ENCODE measurements around the gene PTGER2.

The PTGER2 gene

GRCh38 chr14:52346778-52347177 is 32.7 kb downstream of the PTGER2 start:
- H3K36me3 ChIP-seq (ENCODE audit: control insufficient read depth, low read depth, low read length), result no peaks in the 10 kb centered on the region
- no peak overlapping the region for H3K27ac ChIP-seq (ENCODE audit: low read length)
- no peak overlapping the region for H3K9ac ChIP-seq (ENCODE audit: low read length)
- no peaks in the 10 kb centered on the region for H3K27me3 ChIP-seq (ENCODE audit: control insufficient read depth, insufficient read depth, low read length)
- H3K4me3 ChIP-seq (ENCODE audit: low read length), result no peak overlapping the region
- H3K4me1 ChIP-seq (ENCODE audit: control insufficient read depth, low read depth, low read length), result no peaks in the 10 kb centered on the region
- H3K9me3 ChIP-seq (ENCODE audit: control insufficient read depth, low read depth, low read length), result no peaks in the 10 kb centered on the region

GRCh38 chr14:52348279-52348678 is 34.2 kb downstream of the PTGER2 start:
- no peaks in the 10 kb centered on the region for H3K27me3 ChIP-seq (ENCODE audit: control insufficient read depth, insufficient read depth, low read length)
- no peak overlapping the region for H3K9ac ChIP-seq (ENCODE audit: low read length)
- no peak overlapping the region for H3K27ac ChIP-seq (ENCODE audit: low read length)
- H3K36me3 ChIP-seq (ENCODE audit: control insufficient read depth, low read depth, low read length), result no peaks in the 10 kb centered on the region
- no peaks in the 10 kb centered on the region for H3K9me3 ChIP-seq (ENCODE audit: control insufficient read depth, low read depth, low read length)
- no peaks in the 10 kb centered on the region for H3K4me1 ChIP-seq (ENCODE audit: control insufficient read depth, low read depth, low read length)
- no peak overlapping the region for H3K4me3 ChIP-seq (ENCODE audit: low read length)

- Histone ChIP-seq H3K36me3 (ENCODE audit: control insufficient read depth, low read depth, low read length) (no peaks in the 10 kb centered on the region), H3K27me3 (ENCODE audit: control insufficient read depth, insufficient read depth, low read length) (no peaks in the 10 kb centered on the region), H3K27ac (ENCODE audit: low read length) (no peak overlapping the region), H3K9me3 (ENCODE audit: control insufficient read depth, low read depth, low read length) (no peaks in the 10 kb centered on the region), H3K4me1 (ENCODE audit: control insufficient read depth, low read depth, low read length) (no peaks in the 10 kb centered on the region), H3K4me3 (ENCODE audit: low read length) (no peak overlapping the region), H3K9ac (ENCODE audit: low read length) (no peak overlapping the region)
Observed at GRCh38 chr14:52348776-52349175, 34.7 kb downstream of the PTGER2 start.

- no peaks in the 10 kb centered on the region for H3K27me3 ChIP-seq (ENCODE audit: control insufficient read depth, insufficient read depth, low read length)
- no peak overlapping the region for H3K27ac ChIP-seq (ENCODE audit: low read length)
- no peak overlapping the region for H3K9ac ChIP-seq (ENCODE audit: low read length)
- H3K4me3 ChIP-seq (ENCODE audit: low read length), result no peak overlapping the region
- H3K4me1 ChIP-seq (ENCODE audit: control insufficient read depth, low read depth, low read length), result no peaks in the 10 kb centered on the region
- H3K9me3 ChIP-seq (ENCODE audit: control insufficient read depth, low read depth, low read length), result no peaks in the 10 kb centered on the region
- no peaks in the 10 kb centered on the region for H3K36me3 ChIP-seq (ENCODE audit: control insufficient read depth, low read depth, low read length)
Observed at GRCh38 chr14:52349731-52350130, 35.6 kb downstream of the PTGER2 start.

GRCh38 chr14:52350445-52350844 is 36.3 kb downstream of the PTGER2 start:
- Histone ChIP-seq H3K27ac (ENCODE audit: low read length) (no peak overlapping the region), H3K9me3 (ENCODE audit: control insufficient read depth, low read depth, low read length) (no peaks in the 10 kb centered on the region), H3K27me3 (ENCODE audit: control insufficient read depth, insufficient read depth, low read length) (no peaks in the 10 kb centered on the region), H3K4me1 (ENCODE audit: control insufficient read depth, low read depth, low read length) (no peaks in the 10 kb centered on the region), H3K36me3 (ENCODE audit: control insufficient read depth, low read depth, low read length) (no peaks in the 10 kb centered on the region), H3K4me3 (ENCODE audit: low read length) (no peak overlapping the region), H3K9ac (ENCODE audit: low read length) (no peak overlapping the region)

GRCh38 chr14:52351233-52352060 is 37.3 kb downstream of the PTGER2 start:
- Histone ChIP-seq H3K36me3 (ENCODE audit: control insufficient read depth, low read depth, low read length) (no peaks in the 10 kb centered on the region), H3K27ac (ENCODE audit: low read length) (no peak overlapping the region), H3K27me3 (ENCODE audit: control insufficient read depth, insufficient read depth, low read length) (no peaks in the 10 kb centered on the region), H3K4me1 (ENCODE audit: control insufficient read depth, low read depth, low read length) (no peaks in the 10 kb centered on the region), H3K9ac (ENCODE audit: low read length) (no peak overlapping the region), H3K9me3 (ENCODE audit: control insufficient read depth, low read depth, low read length) (no peaks in the 10 kb centered on the region), H3K4me3 (ENCODE audit: low read length) (no peak overlapping the region)

GRCh38 chr14:52352061-52352491 is 38.0 kb downstream of the PTGER2 start:
- Histone ChIP-seq H3K27me3 (ENCODE audit: control insufficient read depth, insufficient read depth, low read length) (no peaks in the 10 kb centered on the region), H3K36me3 (ENCODE audit: control insufficient read depth, low read depth, low read length) (no peaks in the 10 kb centered on the region), H3K27ac (ENCODE audit: low read length) (no peak overlapping the region), H3K4me3 (ENCODE audit: low read length) (no peak overlapping the region), H3K9me3 (ENCODE audit: control insufficient read depth, low read depth, low read length) (no peaks in the 10 kb centered on the region), H3K4me1 (ENCODE audit: control insufficient read depth, low read depth, low read length) (no peaks in the 10 kb centered on the region), H3K9ac (ENCODE audit: low read length) (no peak overlapping the region)

GRCh38 chr14:52352569-52352968 is 38.5 kb downstream of the PTGER2 start:
- Histone ChIP-seq H3K4me1 (ENCODE audit: control insufficient read depth, low read depth, low read length) (no peaks in the 10 kb centered on the region), H3K9ac (ENCODE audit: low read length) (no peak overlapping the region), H3K36me3 (ENCODE audit: control insufficient read depth, low read depth, low read length) (no peaks in the 10 kb centered on the region), H3K27me3 (ENCODE audit: control insufficient read depth, insufficient read depth, low read length) (no peaks in the 10 kb centered on the region), H3K4me3 (ENCODE audit: low read length) (no peak overlapping the region), H3K27ac (ENCODE audit: low read length) (no peak overlapping the region), H3K9me3 (ENCODE audit: control insufficient read depth, low read depth, low read length) (no peaks in the 10 kb centered on the region)

GRCh38 chr14:52354242-52354641 is 40.1 kb downstream of the PTGER2 start:
- Histone ChIP-seq H3K27ac (ENCODE audit: low read length) (no peak overlapping the region), H3K27me3 (ENCODE audit: control insufficient read depth, insufficient read depth, low read length) (no peaks in the 10 kb centered on the region), H3K9ac (ENCODE audit: low read length) (no peak overlapping the region), H3K4me3 (ENCODE audit: low read length) (no peak overlapping the region), H3K4me1 (ENCODE audit: control insufficient read depth, low read depth, low read length) (no peaks in the 10 kb centered on the region), H3K36me3 (ENCODE audit: control insufficient read depth, low read depth, low read length) (no peaks in the 10 kb centered on the region), H3K9me3 (ENCODE audit: control insufficient read depth, low read depth, low read length) (no peaks in the 10 kb centered on the region)

- no peaks in the 10 kb centered on the region for H3K4me1 ChIP-seq (ENCODE audit: control insufficient read depth, low read depth, low read length)
- no peak overlapping the region for H3K4me3 ChIP-seq (ENCODE audit: low read length)
- H3K27me3 ChIP-seq (ENCODE audit: control insufficient read depth, insufficient read depth, low read length), result no peaks in the 10 kb centered on the region
- no peaks in the 10 kb centered on the region for H3K36me3 ChIP-seq (ENCODE audit: control insufficient read depth, low read depth, low read length)
- no peak overlapping the region for H3K27ac ChIP-seq (ENCODE audit: low read length)
- no peak overlapping the region for H3K9ac ChIP-seq (ENCODE audit: low read length)
- H3K9me3 ChIP-seq (ENCODE audit: control insufficient read depth, low read depth, low read length), result no peaks in the 10 kb centered on the region
Observed at GRCh38 chr14:52355016-52355431, 40.9 kb downstream of the PTGER2 start.

GRCh38 chr14:52355526-52355925 is 41.4 kb downstream of the PTGER2 start:
- no peak overlapping the region for H3K27ac ChIP-seq (ENCODE audit: low read length)
- no peak overlapping the region for H3K4me3 ChIP-seq (ENCODE audit: low read length)
- no peaks in the 10 kb centered on the region for H3K4me1 ChIP-seq (ENCODE audit: control insufficient read depth, low read depth, low read length)
- H3K27me3 ChIP-seq (ENCODE audit: control insufficient read depth, insufficient read depth, low read length), result no peaks in the 10 kb centered on the region
- H3K9ac ChIP-seq (ENCODE audit: low read length), result no peak overlapping the region
- no peaks in the 10 kb centered on the region for H3K36me3 ChIP-seq (ENCODE audit: control insufficient read depth, low read depth, low read length)
- H3K9me3 ChIP-seq (ENCODE audit: control insufficient read depth, low read depth, low read length), result no peaks in the 10 kb centered on the region

GRCh38 chr14:52356025-52356424 is 41.9 kb downstream of the PTGER2 start:
- H3K27ac ChIP-seq (ENCODE audit: low read length), result no peak overlapping the region
- H3K36me3 ChIP-seq (ENCODE audit: control insufficient read depth, low read depth, low read length), result no peaks in the 10 kb centered on the region
- no peaks in the 10 kb centered on the region for H3K27me3 ChIP-seq (ENCODE audit: control insufficient read depth, insufficient read depth, low read length)
- no peak overlapping the region for H3K9ac ChIP-seq (ENCODE audit: low read length)
- H3K4me1 ChIP-seq (ENCODE audit: control insufficient read depth, low read depth, low read length), result no peaks in the 10 kb centered on the region
- H3K9me3 ChIP-seq (ENCODE audit: control insufficient read depth, low read depth, low read length), result no peaks in the 10 kb centered on the region
- H3K4me3 ChIP-seq (ENCODE audit: low read length), result no peak overlapping the region

All from iPS-18a (cell line).